K562 (cell line): Measurements from ENCODE around the gene DPH2. TPM values are rescaled to one million over a fixed set of nuclear protein-coding genes. Genes with fewer than 3 reads are reported as not detected.

Source experiments
- ARID3A ChIP-seq: IDR thresholded peaks from 2 replicates; pipeline ENCODE4 v1.6.1; 2012; ENCODE audit warnings: low read depth, low read length, improper control_type of control experiment, borderline replicate concordance
- E2F3 ChIP-seq: fragments of 250-450 bp; sonication (Bioruptor Pico); IDR thresholded peaks from 2 replicates; pipeline ENCODE4 v1.4.0; 2020; ENCODE audit warnings: mild to moderate bottlenecking
- E2F8 ChIP-seq: fragments of 450-650 bp; IDR thresholded peaks from 2 replicates; pipeline ENCODE4 v1.7.1; 2018; ENCODE audit warnings: mild to moderate bottlenecking, low read depth; ENCODE audit not compliant: partially characterized antibody
- MIER1 ChIP-seq: fragments of 450-650 bp; IDR thresholded peaks from 2 replicates; pipeline ENCODE4 v1.6.1; 2016; ENCODE audit warnings: antibody characterized with exemption, mild to moderate bottlenecking, low read depth
- NR2F6 ChIP-seq: fragments of 450-650 bp; formaldehyde crosslinking; IDR thresholded peaks from 2 replicates; pipeline ENCODE4 v1.4.0; 2020; ENCODE audit warnings: mild to moderate bottlenecking
- REST ChIP-seq, 2 experiments: fragments of 450-650 bp; formaldehyde crosslinking in 1 of 2; IDR thresholded peaks; 2 replicates each; pipeline versions ENCODE4 v1.4.0 to v1.6.1; 2014 to 2020; ENCODE audit warnings: mild to moderate bottlenecking in 2 of 2, borderline replicate concordance in 1 of 2, low read depth in 1 of 2
- SRF ChIP-seq, 2 experiments: fragments of 250-450, 450-650 bp in 1 of 2; sonication (Bioruptor Pico) in 1 of 2; sonication (generic) in 1 of 2; formaldehyde crosslinking; IDR thresholded peaks; 2 replicates each; pipeline versions ENCODE4 v1.5.0 to v1.5.1; 2020 to 2022; ENCODE audit warnings: mild to moderate bottlenecking in 1 of 2, missing genetic modification reagents in 1 of 2
- TAF1 ChIP-seq: IDR thresholded peaks from 2 replicates; pipeline ENCODE4 v1.6.1; 2011; ENCODE audit warnings: mild to moderate bottlenecking, low read length, moderate library complexity; ENCODE audit not compliant: insufficient read depth, control insufficient read depth, severe bottlenecking; ENCODE audit errors: extremely low read depth
- ZNF644 ChIP-seq: fragments of 200-800 bp; sonication (Bioruptor generic); IDR thresholded peaks from 2 replicates; pipeline ENCODE4 v1.6.1; 2016; ENCODE audit warnings: low read depth, missing genetic modification characterization, missing compliant biosample characterization
- polyA plus RNA-seq, 8 experiments: library from polyadenylated mRNA; depleted of rRNA in 4 of 8; stranded (reverse) in 5 of 8; unstranded in 3 of 8; fragments of >200 nt; fragmentation: Nextera tagmentation in 2 of 8; fragmentation: Illumina TruSeq in 1 of 8; extraction: Ambion mirVana in 2 of 8; extraction: Trizol in 1 of 8; gene quantifications; 2 replicates each; pipeline versions ENCODE4 v1.2.1 to v1.2.3, GENCODE V29; 2011 to 2014; ENCODE audit warnings: inconsistent platforms in 1 of 8, missing spikeins in 1 of 8
- total RNA-seq, 7 experiments: library from RNA; depleted of rRNA in 6 of 7; stranded (reverse); fragments of >200 nt in 6 of 7; fragmentation: Illumina TruSeq in 2 of 7; extraction: Trizol in 2 of 7; gene quantifications; 2 replicates each; pipeline versions ENCODE4 v1.2.1 to v1.2.3, GENCODE V29; 2011 to 2021; ENCODE audit warnings: low replicate concordance in 1 of 7

Gene DPH2
- total and polyA plus RNA-seq, 9 of the 15 experiments (the other 6 are each of a cell fraction or from before 2014, with no cell fraction given), result 17.9 to 94.1 (median 68.1) TPM

- TF ChIP-seq REST (IDR thresholded peaks at IDR 0.05; ENCODE audit: borderline replicate concordance), result peak; percentile 99
- peak; percentile 95 for TF ChIP-seq REST (CRISPR knock-in tag; IDR thresholded peaks at IDR 0.05; ENCODE audit: low read depth)
- TF ChIP-seq ZNF644 (tag), result no peak
- no peak for TF ChIP-seq NR2F6 (CRISPR knock-in tag)
- peak in 1 of 2 experiments; percentile 81; a peak in 2 of 4 replicates for TF ChIP-seq SRF (CRISPR knock-in tag; IDR thresholded peaks at IDR 0.05)
- TF ChIP-seq E2F3 (CRISPR knock-in tag), result no peak; the same call in 1 of the 2 replicates
- TF ChIP-seq MIER1, result peak; percentile 95
- TF ChIP-seq ARID3A, result no peak
- TF ChIP-seq E2F8, result no peak
- TF ChIP-seq TAF1, result peak; percentile 86
Measured at GRCh38 chr1:43946236-43947060, 23.4 kb upstream of the DPH2 start, which contains the start of gene IPO13 (continued).
